CD1c-positive myeloid dendritic cell (primary cell): ENCODE measurements around the gene PPM1H.
"Not testable (repeated sequence)": the region's sequence is repeated elsewhere in the genome, so short reads cannot be mapped to it uniquely, and the experiment has no call there.

Source experiments
- DNase-seq: peaks from one replicate; pipeline ENCODE4 v3.0.0-alpha.2; 2016; ENCODE audit errors: extremely low spot score

The PPM1H gene

DNA sequence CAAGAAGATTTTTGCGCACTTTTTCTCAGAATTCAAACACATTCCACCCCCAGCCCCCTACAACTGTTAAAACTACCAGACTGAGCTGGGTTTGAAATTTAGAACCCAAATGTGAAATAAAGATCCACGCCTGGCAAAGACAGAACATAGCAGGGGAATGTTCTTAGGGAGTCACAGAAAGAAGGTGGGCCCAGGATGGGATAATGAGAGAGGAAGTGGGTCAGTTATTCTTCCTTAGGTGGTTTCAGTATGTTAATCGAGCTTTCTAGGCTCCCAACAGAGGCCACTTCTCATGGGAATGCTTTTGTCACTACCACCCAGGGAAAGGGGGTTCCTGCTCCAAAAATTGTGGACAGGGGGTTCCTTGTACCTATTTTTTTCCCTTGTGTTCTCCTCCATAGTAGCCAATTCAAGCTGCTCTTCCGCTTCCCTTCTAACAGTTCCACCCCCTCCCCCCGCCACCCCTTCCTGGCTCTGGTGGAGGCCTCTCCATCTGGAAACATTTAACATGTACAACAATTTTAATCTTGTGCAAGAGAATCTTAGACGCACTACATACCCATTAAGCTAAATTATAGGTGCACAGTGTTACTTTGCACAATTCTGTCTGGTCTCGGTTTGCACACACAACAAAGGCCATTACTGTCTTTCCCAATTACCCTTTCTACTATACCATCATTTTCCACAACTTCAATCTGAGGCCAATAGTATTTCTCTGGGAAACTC lies 250.2 kb downstream of the PPM1H start:
- DNase-seq, result no peak

DNA sequence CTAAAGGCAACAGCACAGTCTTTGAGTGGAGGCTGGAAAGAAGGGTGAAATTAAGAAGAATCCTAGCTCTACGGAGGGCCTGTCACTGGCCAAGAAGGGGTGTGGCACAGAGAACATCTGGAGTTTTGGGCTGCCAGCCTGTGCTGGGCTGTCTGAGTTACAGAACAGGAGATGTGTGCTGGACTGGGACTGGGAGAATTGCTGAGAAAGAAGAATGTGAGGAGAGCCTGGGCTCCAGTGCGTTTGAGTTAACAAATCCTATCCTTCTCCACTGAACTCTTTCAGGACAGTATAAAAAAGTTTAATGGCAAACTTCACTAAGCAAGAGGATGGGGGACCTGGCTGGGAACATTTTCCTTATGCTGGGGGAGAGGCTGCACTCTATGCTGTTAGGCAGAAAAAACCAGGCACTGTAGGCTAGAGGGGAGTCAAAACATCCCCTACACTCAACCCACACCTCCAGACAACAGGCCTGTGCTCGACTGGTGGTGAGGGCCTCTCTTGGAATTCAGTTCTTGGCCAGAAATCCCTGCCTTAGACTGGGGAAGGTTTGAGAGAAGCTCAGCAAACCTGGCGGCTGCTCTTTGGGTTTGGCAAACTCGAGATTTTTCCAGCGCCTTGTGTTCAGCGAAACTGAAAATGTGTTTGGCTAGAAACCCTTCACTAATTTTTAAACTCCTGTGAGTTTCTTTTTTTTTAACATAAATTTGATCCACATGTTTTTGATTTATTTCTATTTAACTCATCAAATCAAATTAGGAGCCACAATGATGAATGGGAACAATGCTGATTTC lies 251.0 kb downstream of the PPM1H start:
- no peak for DNase-seq

GRCh38 chr12:62681306-62681705 lies 253.6 kb downstream of the PPM1H start:
- DNase-seq, result no peak

DNA sequence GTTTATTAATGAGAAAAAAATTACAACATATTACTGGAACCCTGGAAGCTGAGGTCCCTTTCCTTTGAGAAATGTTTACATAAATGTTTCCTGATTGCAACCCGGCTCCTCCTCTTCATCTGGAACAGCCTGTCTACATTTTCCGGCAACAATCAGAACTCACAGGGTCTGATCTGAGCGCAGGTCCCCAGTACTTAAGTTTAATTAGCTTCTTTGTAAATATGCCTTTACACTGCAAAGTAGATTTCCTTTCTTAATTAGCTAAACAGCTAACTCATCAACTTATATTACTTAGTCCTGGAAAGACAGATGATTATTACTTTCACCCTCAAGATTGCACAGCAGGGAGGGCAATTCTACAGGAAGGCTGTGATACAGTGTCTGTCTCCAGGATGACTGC lies 255.3 kb downstream of the PPM1H start:
- no peak for DNase-seq

- DNase-seq, result no peak
Measured at GRCh38 chr12:62677355-62677754, 257.6 kb downstream of the PPM1H start.

GRCh38 chr12:62676521-62677307 lies 258.2 kb downstream of the PPM1H start:
- no peak for DNase-seq

DNA sequence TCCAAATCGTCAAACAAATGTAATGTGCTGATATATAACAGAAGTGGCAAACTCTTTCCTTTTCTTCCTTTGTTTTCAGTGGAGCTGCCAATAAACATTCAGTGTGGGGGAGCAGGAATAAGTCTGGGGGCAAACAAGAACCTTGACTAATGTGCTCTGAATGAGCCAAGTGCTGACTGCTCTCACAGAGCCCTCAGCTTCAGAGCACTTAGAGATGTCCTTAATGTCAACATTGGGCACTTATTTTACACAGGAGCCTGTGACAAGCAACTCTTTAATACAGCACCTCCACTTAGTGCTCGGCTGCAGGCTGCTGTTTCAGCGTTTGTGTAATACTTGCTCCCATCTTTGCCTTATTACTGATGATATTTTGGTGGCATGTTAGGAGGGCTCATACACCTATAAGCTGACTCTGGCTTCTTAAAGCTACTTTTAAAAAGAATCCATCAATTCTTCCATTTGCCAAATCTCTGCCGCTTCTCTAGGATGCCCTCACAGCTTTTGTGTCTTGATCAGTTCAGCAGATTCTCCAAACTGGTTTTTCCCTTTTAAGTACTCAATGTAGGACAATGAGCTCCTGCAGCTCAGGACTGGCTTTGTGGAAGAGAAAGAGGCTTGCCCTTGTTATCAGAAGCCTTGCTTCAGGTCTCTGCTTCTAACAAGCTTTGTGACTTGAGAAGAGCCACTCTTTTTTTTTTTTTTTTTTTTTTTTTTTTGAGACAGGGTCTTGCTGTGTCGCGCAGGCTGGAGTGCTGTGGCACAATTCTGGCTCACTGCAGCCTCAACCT lies 261.7 kb downstream of the PPM1H start:
- DNase-seq, result no peak

- DNase-seq, result no peak
Measured at GRCh38 chr12:62670986-62671720, 263.8 kb downstream of the PPM1H start.

GRCh38 chr12:62668782-62669181 lies 266.2 kb downstream of the PPM1H start:
- DNase-seq, result no peak

DNA sequence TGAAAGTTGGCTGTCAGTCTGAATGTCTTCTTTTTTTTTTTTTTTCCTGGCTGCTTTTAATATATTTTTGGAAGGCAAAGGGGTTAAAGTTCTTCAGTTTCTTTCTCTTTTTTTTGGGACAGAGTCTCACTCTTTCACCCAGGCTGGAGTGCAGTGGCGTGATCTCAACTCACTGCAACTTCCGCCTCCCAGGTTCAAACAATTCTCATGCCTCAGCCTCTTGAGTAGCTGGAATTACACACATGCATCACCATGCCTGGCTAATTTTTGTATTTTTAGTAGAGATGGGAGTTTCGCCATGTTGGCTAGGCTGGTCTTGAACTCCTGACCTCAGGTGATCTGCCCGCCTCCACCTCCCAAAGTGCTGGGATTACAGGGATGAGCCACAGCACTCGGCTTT lies 270.0 kb downstream of the PPM1H start:
- DNase-seq, result not testable (repeated sequence)

- no peak for DNase-seq
Measured at GRCh38 chr12:62660756-62661155, 274.2 kb downstream of the PPM1H start.

DNA sequence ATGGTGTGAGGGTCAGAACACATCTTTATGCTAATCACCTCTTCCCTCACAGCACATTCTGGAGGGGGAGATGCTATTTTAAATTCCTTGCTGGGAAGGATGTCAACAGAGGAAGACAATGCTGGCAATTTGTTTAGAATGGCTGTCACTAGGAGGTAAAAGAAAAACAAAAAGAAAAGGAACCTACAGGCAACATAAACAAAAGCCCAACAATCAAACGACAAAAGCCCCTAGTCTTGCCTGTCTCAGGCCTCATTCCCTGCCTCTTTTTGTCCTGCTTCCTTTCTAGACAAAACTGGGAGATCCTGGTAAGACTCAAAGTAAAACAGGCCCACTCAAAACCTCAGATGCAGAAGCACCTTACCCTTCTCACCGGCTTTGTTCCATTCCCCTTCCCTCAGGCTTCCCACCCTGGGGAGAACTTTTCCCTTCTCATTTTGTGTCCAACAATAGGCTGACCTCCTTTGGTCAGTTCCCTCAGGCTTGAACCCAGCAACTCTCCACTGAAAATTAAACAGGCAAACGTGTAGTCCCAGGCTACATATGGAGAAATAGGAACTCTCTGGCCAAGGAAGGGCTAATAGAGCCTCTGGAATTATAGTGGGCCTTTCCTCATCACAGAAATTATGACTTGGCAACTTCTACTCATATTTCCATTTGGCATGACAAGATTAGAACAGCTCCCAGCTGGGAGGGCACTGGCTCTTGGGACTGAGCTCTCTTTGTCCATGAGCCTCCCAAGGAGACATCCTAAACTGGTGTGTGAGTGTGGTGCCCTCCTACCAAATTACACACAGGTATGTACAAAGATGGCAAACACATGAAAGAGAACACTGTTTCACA lies 275.3 kb downstream of the PPM1H start:
- no peak for DNase-seq

DNA sequence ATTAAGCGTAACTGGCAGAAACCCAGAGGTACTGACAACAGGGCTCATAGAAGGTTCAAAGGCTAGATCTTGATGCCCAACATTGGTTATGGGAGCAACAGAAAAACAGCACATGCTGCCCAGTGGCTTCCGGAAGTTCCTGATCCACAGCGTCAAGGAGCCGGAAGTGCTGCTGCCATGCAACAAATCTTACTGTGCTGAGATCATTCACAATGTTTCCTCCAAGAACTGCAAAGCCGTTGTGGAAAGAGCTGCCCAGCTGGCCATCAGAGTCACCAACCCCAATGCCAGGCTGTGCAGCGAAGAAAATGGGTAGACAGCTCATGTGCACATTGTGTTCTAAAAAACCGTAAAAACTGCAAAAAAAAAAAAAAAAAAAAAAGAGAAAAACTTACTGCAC lies 276.0 kb downstream of the PPM1H start:
- no peak for DNase-seq

DNA sequence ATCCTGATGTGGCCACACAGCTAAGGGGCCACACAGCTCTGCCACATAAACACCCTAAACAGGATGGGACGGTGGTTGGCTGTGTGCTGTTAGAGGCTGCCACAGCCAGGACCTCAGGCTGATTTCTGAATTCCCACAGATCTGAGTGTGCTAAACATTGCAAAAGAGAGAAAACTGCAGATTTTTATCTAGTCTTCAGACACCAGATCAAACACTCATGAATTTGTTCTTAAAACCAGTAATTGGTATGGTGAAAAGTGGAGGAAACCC lies 277.7 kb downstream of the PPM1H start:
- no peak for DNase-seq

DNA sequence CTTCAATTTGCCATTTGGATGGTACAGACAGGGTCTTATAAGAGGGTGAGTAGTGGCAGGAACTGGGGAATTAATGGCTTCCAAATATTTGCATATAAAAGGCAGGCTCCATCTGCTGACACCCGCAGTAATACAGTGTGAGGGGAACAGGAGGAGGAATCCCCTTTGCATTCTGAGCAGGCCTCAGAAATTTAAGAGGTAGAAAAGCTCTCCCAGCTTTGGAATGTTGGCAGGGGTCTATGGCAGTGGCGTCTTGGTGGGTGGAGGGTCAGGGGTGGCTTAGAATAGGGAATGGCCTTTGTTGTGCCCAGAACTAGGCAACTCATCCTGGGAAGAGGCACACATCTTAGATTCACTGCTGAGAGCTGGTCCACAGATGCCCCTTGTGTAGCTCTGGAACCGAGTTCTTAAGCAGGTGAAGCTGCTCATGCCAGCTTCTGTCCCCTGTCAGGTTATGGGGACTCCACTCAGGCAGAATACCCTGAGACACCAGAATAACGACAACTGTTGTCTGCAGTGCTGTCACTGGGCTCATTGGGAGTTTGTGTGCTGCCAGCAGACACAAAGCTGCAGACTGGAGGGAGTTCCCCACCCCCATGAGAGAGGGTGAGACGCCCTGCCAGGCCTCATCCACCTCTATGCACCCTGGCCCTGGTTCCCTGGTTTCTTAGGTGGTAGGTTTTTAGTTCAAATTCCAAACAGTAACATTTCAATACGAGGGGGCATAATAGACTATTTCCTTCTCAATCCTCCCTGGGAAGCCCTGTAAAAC lies 278.2 kb downstream of the PPM1H start:
- no peak for DNase-seq

DNA sequence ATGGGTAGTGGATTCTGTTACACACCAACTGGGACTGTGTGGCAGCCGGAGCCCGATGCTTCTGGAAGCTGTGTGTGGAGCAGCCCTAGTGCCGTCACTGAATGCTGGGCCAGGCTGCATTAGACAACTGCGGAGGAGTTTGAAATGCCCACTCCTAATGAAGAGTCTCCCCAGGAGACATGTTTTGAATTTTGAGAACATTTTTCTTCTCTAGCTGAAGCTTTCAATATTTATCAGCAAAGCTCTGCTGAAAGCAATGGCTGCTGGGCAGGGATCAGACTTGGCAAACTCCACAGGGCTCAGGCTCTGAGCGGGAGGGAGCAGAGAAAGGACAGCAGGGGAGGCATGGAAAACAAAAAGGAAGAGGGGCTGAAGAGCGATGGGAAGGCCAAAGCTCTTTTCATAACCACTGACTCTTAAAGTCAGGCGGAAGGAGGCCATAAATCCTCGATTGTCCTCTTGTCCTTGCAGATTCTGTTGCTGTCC lies 279.2 kb downstream of the PPM1H start:
- no peak for DNase-seq

DNA sequence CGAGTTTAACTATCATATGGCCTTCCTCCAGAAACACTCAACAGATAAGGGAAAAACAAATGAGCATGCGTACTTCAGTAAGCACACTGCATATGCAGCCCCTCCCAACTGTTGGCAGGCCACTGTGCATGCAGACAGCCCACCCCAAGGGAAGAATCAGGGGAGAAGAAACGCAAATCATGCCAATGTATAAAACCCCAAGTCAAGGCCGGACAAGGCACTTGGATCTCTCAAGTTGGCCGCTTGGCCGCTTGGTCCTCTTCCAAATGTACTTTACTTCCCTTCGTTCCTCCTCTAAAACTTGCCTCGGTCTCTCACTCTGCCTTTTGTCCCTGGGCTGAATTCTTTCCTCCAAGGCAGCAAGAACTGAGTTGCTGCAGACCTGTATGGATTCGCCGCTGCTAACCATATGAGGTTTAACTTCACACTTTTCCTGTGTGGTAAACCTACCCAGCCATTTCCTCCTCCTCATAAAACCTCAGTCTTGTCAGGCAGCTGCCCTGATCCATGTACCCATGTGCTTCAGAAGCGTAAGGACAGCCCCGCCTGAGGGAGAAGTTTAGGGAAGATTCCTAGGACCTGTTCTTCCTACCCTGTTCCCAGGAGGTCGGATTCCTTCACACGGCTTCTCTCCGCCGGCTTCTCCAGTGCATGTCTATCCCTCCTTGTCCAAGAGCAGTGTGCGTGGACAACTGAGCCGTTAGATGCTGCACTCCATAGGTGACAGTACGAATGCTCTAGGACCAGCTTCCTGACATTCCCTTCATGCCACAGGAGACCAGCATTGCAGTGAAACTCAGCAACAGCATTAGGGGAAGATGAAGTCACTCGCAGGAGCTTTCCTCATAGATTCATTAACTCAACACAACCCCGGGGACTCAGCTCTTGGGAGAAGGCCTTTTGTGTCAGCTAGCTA lies 280.4 kb downstream of the PPM1H start:
- no peak for DNase-seq

- no peak for DNase-seq
Measured at GRCh38 chr12:62653740-62654139, 281.2 kb downstream of the PPM1H start.
